Tibial nerve (tissue), 3 donors: ENCODE results near the gene ANKS6.

Experiments
- POLR2A ChIP-seq, 2 donors: fragments of 450-650 bp; IDR thresholded peaks; one replicate each; pipeline ENCODE4 v1.6.1; 2017; ENCODE audit warnings: antibody characterized with exemption in 2 of 2, mild to moderate bottlenecking in 2 of 2, moderate library complexity in 2 of 2
- TF ChIP-seq, protein P1 (sequence below), 5 experiments: fragments of 200-600 bp in 3 of 5; fragments of 450-650 bp in 2 of 5; sonication (generic) in 3 of 5; IDR thresholded peaks; one replicate each; pipeline ENCODE4 v1.5.1; 2016 to 2019; ENCODE audit warnings: antibody characterized with exemption in 5 of 5, mild to moderate bottlenecking in 3 of 5, moderate library complexity in 2 of 5

DNA sequence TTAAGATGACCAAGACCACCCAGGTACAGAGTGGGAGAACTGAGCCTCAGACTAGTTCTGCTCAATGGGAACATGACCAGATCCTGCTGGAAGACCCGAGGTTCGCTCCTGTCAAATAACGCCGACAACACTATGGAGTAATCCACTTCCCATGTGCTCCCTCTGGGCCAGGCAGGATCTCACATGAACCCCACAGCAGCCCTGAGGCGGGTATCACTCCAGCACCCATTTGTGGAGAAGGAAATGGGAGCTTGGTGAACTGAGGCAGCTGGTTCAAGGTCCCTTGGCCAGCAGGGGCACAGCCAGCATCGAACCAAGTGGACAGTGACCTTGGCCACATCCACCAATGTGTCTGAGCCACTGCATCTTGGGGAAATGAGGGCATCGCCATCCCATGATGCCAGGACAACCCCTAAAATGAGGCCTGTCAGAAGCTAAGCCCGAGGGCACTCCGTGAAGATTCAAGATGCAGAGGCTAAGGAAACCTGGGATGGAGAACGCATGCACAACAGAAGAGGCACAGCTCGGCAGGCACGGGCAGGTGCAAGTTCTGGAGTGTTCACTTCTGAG, 8.5 kb downstream of the ANKS6 start:
- no peak for TF ChIP-seq POLR2A (IDR thresholded peaks at IDR 0.05)
- TF ChIP-seq, protein P1, sequence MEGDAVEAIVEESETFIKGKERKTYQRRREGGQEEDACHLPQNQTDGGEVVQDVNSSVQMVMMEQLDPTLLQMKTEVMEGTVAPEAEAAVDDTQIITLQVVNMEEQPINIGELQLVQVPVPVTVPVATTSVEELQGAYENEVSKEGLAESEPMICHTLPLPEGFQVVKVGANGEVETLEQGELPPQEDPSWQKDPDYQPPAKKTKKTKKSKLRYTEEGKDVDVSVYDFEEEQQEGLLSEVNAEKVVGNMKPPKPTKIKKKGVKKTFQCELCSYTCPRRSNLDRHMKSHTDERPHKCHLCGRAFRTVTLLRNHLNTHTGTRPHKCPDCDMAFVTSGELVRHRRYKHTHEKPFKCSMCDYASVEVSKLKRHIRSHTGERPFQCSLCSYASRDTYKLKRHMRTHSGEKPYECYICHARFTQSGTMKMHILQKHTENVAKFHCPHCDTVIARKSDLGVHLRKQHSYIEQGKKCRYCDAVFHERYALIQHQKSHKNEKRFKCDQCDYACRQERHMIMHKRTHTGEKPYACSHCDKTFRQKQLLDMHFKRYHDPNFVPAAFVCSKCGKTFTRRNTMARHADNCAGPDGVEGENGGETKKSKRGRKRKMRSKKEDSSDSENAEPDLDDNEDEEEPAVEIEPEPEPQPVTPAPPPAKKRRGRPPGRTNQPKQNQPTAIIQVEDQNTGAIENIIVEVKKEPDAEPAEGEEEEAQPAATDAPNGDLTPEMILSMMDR (IDR thresholded peaks at IDR 0.05): no peak
